Measurements from ENCODE around the gene MAP1LC3A.

DNA sequence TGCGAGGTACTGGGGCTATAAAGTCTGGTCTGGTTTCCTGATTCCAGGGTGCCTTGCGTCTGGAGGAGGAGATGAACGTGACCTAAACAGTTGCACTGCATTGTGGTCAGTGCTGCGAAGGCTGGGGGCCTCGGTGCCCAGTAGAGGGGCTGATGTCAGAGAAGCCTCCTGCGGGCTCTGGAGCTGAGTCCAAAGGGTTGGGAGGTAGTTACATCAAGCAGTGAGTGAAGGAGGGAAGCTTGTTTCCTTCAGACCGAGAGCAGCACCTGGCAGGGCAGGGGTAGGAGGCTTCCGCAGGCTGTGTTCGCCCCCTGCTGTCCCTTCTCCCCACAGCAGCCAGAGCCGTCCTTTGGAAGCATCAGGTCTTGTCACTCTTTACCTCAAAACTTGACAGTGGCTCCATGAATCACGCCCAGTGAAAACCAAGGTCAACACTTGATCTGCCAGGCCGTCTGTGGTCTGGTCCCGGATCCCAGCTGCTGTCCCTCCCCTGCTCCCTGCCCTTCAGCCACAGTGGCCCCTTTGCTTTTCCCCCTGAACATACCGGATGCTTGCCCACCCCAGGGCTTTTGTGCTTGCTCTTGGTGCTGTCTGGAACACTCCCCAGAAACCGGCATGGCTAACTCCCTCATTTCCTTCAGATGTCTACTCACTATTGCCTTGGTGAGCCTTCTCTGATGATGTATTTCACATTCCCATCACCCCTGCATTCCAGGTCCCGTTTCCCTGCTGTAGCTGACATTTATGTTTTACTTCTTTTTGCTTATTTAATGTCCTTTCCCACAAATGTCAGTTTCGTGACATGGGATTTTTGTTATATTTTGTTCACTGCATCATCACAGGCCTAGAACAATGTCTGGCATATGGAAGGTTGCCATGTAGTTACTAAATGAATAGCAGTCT is 35.3 kb upstream of the MAP1LC3A start:
- TF ChIP-seq POLR2AphosphoS5 (IDR thresholded peaks at IDR 0.05; ENCODE audit: borderline replicate concordance, low read depth, low read length) (no peak), EZH2 (IDR thresholded peaks at IDR 0.05) (no peak)
